ENCODE results near the gene SMURF2. TPM values are rescaled to one million over a fixed set of nuclear protein-coding genes. Genes with fewer than 3 reads are reported as not detected.

SMURF2 gene
- total and polyA plus RNA-seq, 2 of the 4 experiments (the other 2 are of a cell fraction) = 131 to 774 TPM

GRCh38 chr17:64596988-64597387 is 65.1 kb downstream of the SMURF2 start:
- no peak overlapping the region for H2AK5ac ChIP-seq (ENCODE audit: low read depth, low read length)
- no peak overlapping the region for H3K4ac ChIP-seq (ENCODE audit: low read depth, low read length)
- H2AFZ ChIP-seq (replicated peaks; ENCODE audit: low read length, poor library complexity) = no peak overlapping the region
- no peak overlapping the region for H4K5ac ChIP-seq (ENCODE audit: low read depth, low read length)
- TF ChIP-seq MAFK (IDR thresholded peaks at IDR 0.05; ENCODE audit: low read depth, low read length) (no peak), SMC3 (IDR thresholded peaks at IDR 0.05; ENCODE audit: low read depth, low read length) (no peak), FOS (IDR thresholded peaks at IDR 0.05; ENCODE audit: low read depth, low read length) (no peak), CTCF (conservative IDR thresholded peaks at IDR 0.05; ENCODE audit: low read depth, low read length) (no peak), MXI1 (IDR thresholded peaks at IDR 0.05; ENCODE audit: borderline replicate concordance, low read depth, low read length) (no peak), RCOR1 (IDR thresholded peaks at IDR 0.05; ENCODE audit: insufficient replicate concordance, low read length) (no peak), RFX5 (IDR thresholded peaks at IDR 0.05; ENCODE audit: low read depth, low read length) (no peak), CEBPB (IDR thresholded peaks at IDR 0.05; ENCODE audit: low read depth, low read length) (no peak), POLR2A (IDR thresholded peaks at IDR 0.05; ENCODE audit: low read depth, low read length) (no peak), ELK1 (IDR thresholded peaks at IDR 0.05; ENCODE audit: borderline replicate concordance, low read depth, low read length) (no peak), BHLHE40 (IDR thresholded peaks at IDR 0.05; ENCODE audit: low read depth, low read length) (no peak), NFE2L2 (IDR thresholded peaks at IDR 0.05; ENCODE audit: low read depth, low read length) (no peak), USF2 (IDR thresholded peaks at IDR 0.05; ENCODE audit: low read depth, low read length) (no peak), MAZ (IDR thresholded peaks at IDR 0.05; ENCODE audit: borderline replicate concordance, low read depth, low read length) (no peak), CHD1 (IDR thresholded peaks at IDR 0.05; ENCODE audit: low read depth, low read length) (no peak), RAD21 (IDR thresholded peaks at IDR 0.05; ENCODE audit: low read length) (no peak)
- DNase-seq = no peak
- H3K9me3 ChIP-seq (ENCODE audit: control insufficient read depth, insufficient read depth, low read length) = no peaks in the 10 kb centered on the region
- H3K9me1 ChIP-seq (ENCODE audit: insufficient read depth, low read length) = peaks cover 10% of the 10 kb centered on the region
- no peak overlapping the region for H2BK15ac ChIP-seq (ENCODE audit: low read depth, low read length)
- in situ Hi-C loops (cut with MboI; ENCODE audit: low sequenced_read_pairs) = no loop called here
- H3K56ac ChIP-seq (ENCODE audit: extremely low read depth, insufficient read depth, low read length) = no peak overlapping the region
- no peak overlapping the region for H2BK5ac ChIP-seq (ENCODE audit: low read depth, low read length, poor library complexity, severe bottlenecking)
- no TSS peak for BruUV-seq (replicated peaks)
- intact Hi-C loops (cut with micrococcal nuclease) = no loop called here
- H2BK20ac ChIP-seq (ENCODE audit: low read depth, low read length) = no peak overlapping the region
- peaks cover 7 to 37% of the 10 kb centered on the region in 2 experiments for H3K79me1 ChIP-seq (ENCODE audit: low read depth in 1 of 2, low read length in 2 of 2)
- ChIA-PET CTCF (no interaction called here), POLR2A (ENCODE audit: unreplicated experiment) (no interaction called here)
- H3K27ac ChIP-seq (ENCODE audit: insufficient read depth, low read length) = no peak overlapping the region
- H3K36me3 ChIP-seq (ENCODE audit: control insufficient read depth, insufficient read depth, low read length) = peaks cover 40% of the 10 kb centered on the region
- peaks cover 86% of the 10 kb centered on the region for H4K20me1 ChIP-seq (ENCODE audit: insufficient read depth, low read length)
- no peak overlapping the region for H3K23ac ChIP-seq (ENCODE audit: low read depth, low read length)
- H2BK120ac ChIP-seq (ENCODE audit: low read depth, low read length) = no peak overlapping the region
- no peak overlapping the region for H4K8ac ChIP-seq (ENCODE audit: low read depth in 2 of 2, low read length in 2 of 2)
- H3K14ac ChIP-seq (replicated peaks; ENCODE audit: low read depth, low read length) = no peak overlapping the region
- no peak overlapping the region for H3K9ac ChIP-seq (ENCODE audit: low read depth, low read length)
- no peaks in the 10 kb centered on the region for H3K27me3 ChIP-seq (ENCODE audit: control insufficient read depth, insufficient read depth, low read length)
- no peak for ATAC-seq (ENCODE audit: low read depth)
- no peak overlapping the region for H4K91ac ChIP-seq (ENCODE audit: insufficient read depth, low read depth, low read length)
- H3K4me3 ChIP-seq (ENCODE audit: insufficient read depth, low read depth, low read length) = no peak overlapping the region
- H3K4me2 ChIP-seq (ENCODE audit: low read depth, low read length) = no peak overlapping the region
- no peak overlapping the region for H2AK9ac ChIP-seq (replicated peaks; ENCODE audit: low read depth, low read length, poor library complexity)
- no CpG with 5 or more reads among the region's 1 CpG for WGBS, 2 experiments (ENCODE audit: extremely low coverage in 2 of 2, insufficient read length in 1 of 2)
- dilution Hi-C loops (cut with HindIII; ENCODE audit: low sequenced_read_pairs, unreplicated experiment) = no loop called here
- peaks cover 4% of the 10 kb centered on the region for H3K4me1 ChIP-seq (ENCODE audit: control insufficient read depth, insufficient read depth, low read length)
- H3K18ac ChIP-seq (ENCODE audit: low read depth, low read length) = no peak overlapping the region

Measured in IMR-90 (cell line).